GM23248 (cell line): ENCODE results near the gene PORCN.

Experiments used
- EZH2 ChIP-seq: fragments of 200-600 bp; sonication (generic); IDR thresholded peaks from 2 replicates; pipeline ENCODE4 v1.6.1; 2018; ENCODE audit warnings: antibody characterized with exemption, mild to moderate bottlenecking; ENCODE audit not compliant: insufficient read depth, poor library complexity, severe bottlenecking
- EZH2phosphoT487 ChIP-seq: fragments of 200-600 bp; sonication (generic); IDR thresholded peaks from 2 replicates; pipeline ENCODE4 v1.6.1; 2018; ENCODE audit warnings: antibody characterized with exemption, moderate library complexity, mild to moderate bottlenecking, low read depth; ENCODE audit not compliant: insufficient read depth

DNA sequence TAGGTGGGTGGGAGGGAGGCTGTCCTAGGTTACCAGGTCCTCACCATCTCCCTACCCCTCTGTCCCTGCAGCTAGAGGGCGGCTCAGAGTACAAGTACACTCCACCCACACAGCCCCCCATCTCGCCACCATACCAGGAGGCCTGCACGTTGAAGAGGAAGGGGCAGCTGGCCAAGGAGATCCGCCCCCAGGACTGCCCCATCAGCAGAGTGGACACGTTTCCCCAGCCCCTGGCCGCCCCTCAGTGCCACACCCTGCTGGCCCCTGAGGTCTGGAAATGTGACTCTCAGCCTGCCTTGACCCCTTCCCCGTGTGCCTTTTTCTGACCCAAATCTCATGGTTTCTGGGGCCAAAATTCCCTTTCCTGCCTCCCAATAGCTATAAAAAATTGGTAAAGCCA lies 26.3 kb upstream of the PORCN start:
- TF ChIP-seq EZH2phosphoT487: no peak
- no peak for TF ChIP-seq EZH2
